ENCODE data around the gene SLN. TPM values are rescaled to one million over a fixed set of nuclear protein-coding genes. Genes with fewer than 3 reads are reported as not detected.

Gene SLN
- total and polyA plus RNA-seq, 2 experiments from 2014 or later, result 13.7 to 15.8 TPM

- DNase-seq (ENCODE audit: low spot score), result no peak
- TF ChIP-seq EZH2 (IDR thresholded peaks at IDR 0.05; ENCODE audit: borderline replicate concordance), result no peak
- TF ChIP-seq EZH2phosphoT487 (IDR thresholded peaks at IDR 0.05; ENCODE audit: low read depth, severe bottlenecking, unreplicated experiment), result no peak
- TF ChIP-seq CTCF (IDR thresholded peaks at IDR 0.05; ENCODE audit: poor library complexity), result no peak
- no peaks in the 10 kb centered on the region for H3K4me1 ChIP-seq (ENCODE audit: insufficient read depth)
These were observed 5.2 kb upstream of the SLN start for GRCh38 chr11:107716884-107717532.

GRCh38 chr11:107713009-107713408 is 1.2 kb upstream of the SLN start:
- TF ChIP-seq CTCF (IDR thresholded peaks at IDR 0.05; ENCODE audit: poor library complexity) (no peak), EZH2 (IDR thresholded peaks at IDR 0.05; ENCODE audit: borderline replicate concordance) (no peak), EZH2phosphoT487 (IDR thresholded peaks at IDR 0.05; ENCODE audit: low read depth, severe bottlenecking, unreplicated experiment) (no peak)
- Histone ChIP-seq H3K36me3 (replicated peaks; ENCODE audit: insufficient read depth, low read depth) (no peaks in the 10 kb centered on the region), H4K20me1 (ENCODE audit: insufficient read depth, poor library complexity, severe bottlenecking) (no peaks in the 10 kb centered on the region), H3K27me3 (no peaks in the 10 kb centered on the region), H3K79me2 (no peaks in the 10 kb centered on the region), H3K4me3 (no peak overlapping the region), H3K9me3 (ENCODE audit: low read depth) (no peaks in the 10 kb centered on the region), H3K9me2 (replicated peaks; ENCODE audit: insufficient read depth) (no peaks in the 10 kb centered on the region), H2AFZ (no peak overlapping the region), H3K27ac (no peak overlapping the region), H3K4me2 (no peak overlapping the region), H3K4me1 (ENCODE audit: insufficient read depth) (peaks cover 5% of the 10 kb centered on the region)
- no peak for DNase-seq (ENCODE audit: low spot score)
- 55% methylated on average over 3 of the region's 3 CpGs for WGBS (ENCODE audit: low lambda C conversion rate, missing lambda C conversion rate)

More at GRCh38 chr11:107716884-107717532, 5.2 kb upstream of the SLN start:
- Histone ChIP-seq H2AFZ (no peak overlapping the region), H3K4me2 (no peak overlapping the region), H3K36me3 (replicated peaks; ENCODE audit: insufficient read depth, low read depth) (no peaks in the 10 kb centered on the region), H4K20me1 (ENCODE audit: insufficient read depth, poor library complexity, severe bottlenecking) (no peaks in the 10 kb centered on the region), H3K27ac (no peak overlapping the region), H3K9me2 (replicated peaks; ENCODE audit: insufficient read depth) (no peaks in the 10 kb centered on the region), H3K4me3 (no peak overlapping the region), H3K9me3 (ENCODE audit: low read depth) (no peaks in the 10 kb centered on the region), H3K27me3 (no peaks in the 10 kb centered on the region), H3K79me2 (no peaks in the 10 kb centered on the region)
- WGBS (ENCODE audit: low lambda C conversion rate, missing lambda C conversion rate), result 80% methylated on average over 4 of the region's 4 CpGs

- Histone ChIP-seq H3K27me3 (no peaks in the 10 kb centered on the region), H3K4me3 (no peak overlapping the region), H3K9me2 (replicated peaks; ENCODE audit: insufficient read depth) (no peaks in the 10 kb centered on the region), H3K36me3 (replicated peaks; ENCODE audit: insufficient read depth, low read depth) (no peaks in the 10 kb centered on the region), H3K27ac (peak overlapping the region; percentile 51), H3K4me1 (ENCODE audit: insufficient read depth) (peaks cover 5% of the 10 kb centered on the region), H3K4me2 (peak overlapping the region; percentile 7), H3K79me2 (no peaks in the 10 kb centered on the region), H3K9me3 (ENCODE audit: low read depth) (no peaks in the 10 kb centered on the region), H4K20me1 (ENCODE audit: insufficient read depth, poor library complexity, severe bottlenecking) (no peaks in the 10 kb centered on the region), H2AFZ (no peak overlapping the region)
- DNase-seq (ENCODE audit: low spot score), result no peak
- 17% methylated on average over 1 of the region's 1 CpG for WGBS (ENCODE audit: low lambda C conversion rate, missing lambda C conversion rate)
- TF ChIP-seq EZH2 (IDR thresholded peaks at IDR 0.05; ENCODE audit: borderline replicate concordance) (no peak), EZH2phosphoT487 (IDR thresholded peaks at IDR 0.05; ENCODE audit: low read depth, severe bottlenecking, unreplicated experiment) (no peak), CTCF (IDR thresholded peaks at IDR 0.05; ENCODE audit: poor library complexity) (no peak)
These were observed 1.6 kb downstream of the SLN start for GRCh38 chr11:107710301-107710700.

All from hepatocyte (in vitro differentiated cells).